Limb (tissue), 2 donors: Measurements from ENCODE around the gene CHRND.

Source experiments
- DNase-seq, 2 donors: peaks; one replicate each; pipeline ENCODE4 v3.0.0-alpha.2; 2016; ENCODE audit errors: extremely low spot score in 2 of 2

The CHRND gene

DNA sequence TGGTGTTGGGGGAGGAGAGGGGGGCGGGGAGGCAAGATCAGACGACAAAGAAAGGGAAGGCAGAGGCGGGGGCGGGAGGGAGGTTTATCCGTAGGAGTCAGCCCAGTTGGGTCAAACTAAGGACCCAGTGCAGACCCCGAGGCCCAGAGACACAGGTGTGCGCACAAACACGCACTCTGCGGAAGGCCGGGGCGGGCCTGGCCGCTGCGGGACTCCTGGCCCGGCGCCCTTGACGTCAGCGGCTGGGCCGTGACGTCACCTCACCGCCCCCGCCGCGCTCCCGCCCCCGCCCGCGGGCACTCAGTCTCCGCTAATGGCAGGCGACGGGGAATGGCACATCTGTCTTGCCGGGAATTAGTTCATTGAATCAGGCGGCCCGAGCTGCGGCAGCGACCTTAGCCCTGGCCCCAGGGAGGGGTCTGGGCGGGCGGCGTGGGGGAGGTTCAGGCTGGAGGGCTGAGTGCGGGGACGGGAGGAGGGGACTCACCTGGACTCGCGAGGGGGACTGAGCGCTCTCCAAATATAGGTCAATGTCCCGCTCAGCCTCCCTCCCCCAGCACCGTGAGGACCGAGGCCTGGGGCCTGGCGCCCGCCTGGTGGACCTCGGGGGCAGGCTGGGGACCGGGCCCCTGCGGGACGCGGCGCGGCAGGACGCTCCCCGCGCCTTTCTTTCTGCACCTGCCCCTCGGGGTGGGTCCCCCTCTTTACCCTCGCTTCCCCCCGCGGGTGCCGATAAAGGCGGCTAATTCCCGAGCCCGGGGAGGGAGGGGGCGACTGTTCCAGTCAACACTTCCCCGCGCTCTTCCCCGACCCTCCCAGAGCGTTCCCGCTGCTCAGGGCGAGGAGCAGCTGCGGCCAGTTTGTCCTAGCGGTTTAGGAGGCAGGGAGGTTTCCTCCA is 22.8 kb upstream of the CHRND start:
- DNase-seq: peak; percentile 29 to 82

DNA sequence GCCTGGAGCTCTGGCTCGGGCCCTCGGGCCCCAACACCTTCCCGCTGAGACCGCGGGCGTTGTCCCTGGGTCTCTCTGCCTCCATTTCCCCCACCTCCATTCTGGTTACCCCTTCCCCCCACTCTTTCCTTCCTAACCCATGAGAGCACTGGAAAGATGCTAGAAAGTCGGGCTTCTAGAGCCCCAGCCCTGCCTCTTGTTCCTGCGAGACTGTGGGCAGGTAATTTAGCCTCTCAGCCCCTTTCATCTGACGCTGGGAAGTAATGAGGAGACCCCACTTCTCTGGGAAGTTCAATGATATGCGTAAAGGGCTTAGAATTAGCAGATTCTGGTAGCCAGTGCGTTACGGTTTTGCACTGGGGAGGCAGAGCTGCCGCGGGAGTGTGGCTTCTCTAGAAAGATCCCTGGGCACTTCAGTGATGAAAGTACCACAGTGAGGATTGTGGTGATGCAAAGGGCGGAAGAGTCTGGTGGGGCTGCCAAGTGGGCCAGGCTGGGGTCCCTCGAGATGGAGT is 22.1 kb upstream of the CHRND start:
- DNase-seq: no peak

GRCh38 chr2:232504438-232504837 is 21.5 kb upstream of the CHRND start:
- DNase-seq: no peak

DNA sequence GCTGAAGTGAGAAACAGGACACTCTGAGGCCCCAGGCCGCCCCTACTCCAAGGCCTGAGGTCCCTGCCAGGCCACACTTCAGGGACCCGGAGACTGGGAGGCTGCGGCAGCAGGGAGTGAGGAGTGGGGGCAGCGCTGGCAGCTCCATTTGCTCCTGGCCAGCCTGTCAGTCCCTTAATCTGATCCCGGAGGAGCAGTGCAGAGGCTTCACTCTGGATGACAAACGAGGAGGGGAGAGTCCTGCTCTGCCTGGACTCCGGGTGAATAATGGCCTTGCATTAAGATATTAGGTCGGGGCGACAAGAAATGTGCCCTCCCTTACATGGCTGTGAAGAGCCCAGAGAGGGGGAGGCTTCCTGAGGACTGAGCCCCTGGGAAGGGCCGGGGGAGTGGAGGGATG is 20.1 kb upstream of the CHRND start:
- no peak for DNase-seq

DNA sequence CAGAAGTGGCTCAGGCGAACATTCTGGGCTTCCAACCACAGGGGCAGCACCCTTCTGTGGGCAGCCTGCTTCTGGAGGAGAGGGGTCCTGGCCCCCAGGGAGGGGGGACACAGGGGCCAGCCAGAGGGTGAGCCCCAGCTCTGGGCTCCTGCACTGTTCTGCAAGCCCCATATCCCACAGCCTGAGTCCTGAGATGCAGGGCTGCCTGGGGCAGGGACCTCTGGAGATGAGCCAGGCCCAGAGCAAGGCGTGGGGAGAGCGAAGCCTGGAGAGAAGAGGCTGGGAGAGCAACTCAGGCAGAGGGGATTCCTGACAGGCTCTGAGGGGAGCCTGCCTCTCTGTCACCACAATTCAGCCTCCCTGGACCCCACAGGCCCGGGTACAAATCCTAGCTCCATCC is 19.3 kb upstream of the CHRND start:
- no peak for DNase-seq

DNA sequence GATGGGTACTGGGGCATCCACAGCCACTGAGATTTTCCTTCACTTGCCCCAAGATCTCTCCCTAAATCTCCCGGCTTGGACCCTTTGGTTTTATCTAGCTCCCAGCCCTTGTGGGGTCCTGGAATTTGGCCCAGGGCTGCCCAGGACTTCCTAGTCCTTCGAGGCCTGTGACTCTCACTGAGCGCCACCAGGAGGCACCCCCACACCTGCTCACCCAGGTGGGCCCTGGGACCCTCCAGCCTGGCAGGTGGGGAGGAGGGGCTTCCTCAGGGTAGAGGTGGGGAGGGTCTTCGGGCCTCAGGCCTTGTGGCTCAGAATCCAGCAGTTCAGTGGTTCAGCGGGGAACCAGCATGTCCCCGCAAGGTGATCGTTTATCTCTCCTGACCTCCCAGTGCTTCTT is 17.7 kb upstream of the CHRND start:
- DNase-seq: no peak

DNA sequence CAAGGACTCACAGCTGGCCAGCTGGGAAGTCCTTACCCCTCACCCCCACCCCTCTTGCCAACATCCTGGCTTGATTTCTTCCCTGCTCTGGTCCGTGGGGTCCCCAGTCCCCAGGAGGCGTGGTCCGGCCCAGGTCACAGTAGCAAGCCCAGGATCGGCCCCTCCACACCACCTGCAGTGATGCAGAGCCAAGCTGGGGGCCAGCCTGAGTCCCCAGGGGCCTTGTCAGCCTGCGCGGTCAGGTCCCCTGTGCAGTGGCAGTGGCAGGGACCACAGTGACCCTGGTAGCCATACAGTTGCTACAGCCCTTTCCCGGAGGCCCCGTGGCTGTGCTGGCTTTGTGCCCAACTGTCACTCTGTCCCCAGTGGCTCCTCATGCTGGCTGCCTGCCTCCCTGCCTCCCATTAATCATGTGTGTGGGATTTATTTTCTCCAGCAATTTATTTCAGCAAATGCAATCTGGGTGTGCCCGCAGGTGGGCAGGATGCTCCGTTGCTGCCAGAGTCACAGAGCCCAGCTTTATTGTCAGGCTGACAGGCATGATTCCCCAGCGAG is 14.5 kb upstream of the CHRND start:
- peak in 1 of 2 donors; percentile 50 for DNase-seq

GRCh38 chr2:232512602-232513001 is 13.4 kb upstream of the CHRND start:
- peak in 1 of 2 donors; percentile 78 for DNase-seq

DNA sequence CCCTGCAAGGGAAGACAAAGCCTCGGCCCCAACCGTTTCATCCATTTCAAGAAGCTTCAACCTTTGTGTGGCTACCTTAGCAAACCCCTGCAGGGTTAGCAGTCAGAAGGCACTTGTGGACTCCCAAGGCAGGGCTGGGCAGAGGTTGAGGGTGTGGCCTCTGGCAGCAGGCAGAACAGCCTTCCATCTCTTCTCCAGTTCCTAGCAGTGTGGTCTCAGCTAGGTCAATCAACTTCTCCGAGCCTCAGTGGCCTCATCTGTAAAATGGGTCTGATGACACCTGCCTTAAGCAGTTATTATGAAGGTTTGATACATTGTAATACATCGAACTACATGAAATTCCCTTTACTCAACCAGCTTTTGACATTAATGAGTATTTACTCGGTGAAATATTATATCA is 12.6 kb upstream of the CHRND start:
- no peak for DNase-seq

- DNase-seq: no peak
These were observed 10.3 kb upstream of the CHRND start for GRCh38 chr2:232515639-232516038.

DNA sequence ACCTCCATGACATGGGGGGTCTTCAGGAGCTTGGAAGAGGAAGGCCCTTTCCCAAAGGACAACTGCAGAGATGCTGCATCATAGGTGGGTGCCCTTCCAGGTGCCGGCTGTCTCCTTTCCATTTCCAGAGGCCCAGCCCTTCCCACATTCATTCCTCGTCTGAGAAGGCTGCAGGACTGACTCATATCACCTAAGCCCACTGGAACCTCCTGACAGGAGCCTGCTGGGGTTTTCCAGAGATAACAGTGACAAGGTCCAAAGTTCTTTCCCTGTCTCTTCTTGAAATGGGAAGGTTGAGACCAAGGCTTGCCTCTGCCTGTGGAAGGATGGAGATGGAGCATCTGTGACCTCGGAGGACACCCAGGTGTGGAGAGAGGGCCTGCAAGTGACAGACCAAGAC is 9.4 kb upstream of the CHRND start:
- DNase-seq: no peak

DNA sequence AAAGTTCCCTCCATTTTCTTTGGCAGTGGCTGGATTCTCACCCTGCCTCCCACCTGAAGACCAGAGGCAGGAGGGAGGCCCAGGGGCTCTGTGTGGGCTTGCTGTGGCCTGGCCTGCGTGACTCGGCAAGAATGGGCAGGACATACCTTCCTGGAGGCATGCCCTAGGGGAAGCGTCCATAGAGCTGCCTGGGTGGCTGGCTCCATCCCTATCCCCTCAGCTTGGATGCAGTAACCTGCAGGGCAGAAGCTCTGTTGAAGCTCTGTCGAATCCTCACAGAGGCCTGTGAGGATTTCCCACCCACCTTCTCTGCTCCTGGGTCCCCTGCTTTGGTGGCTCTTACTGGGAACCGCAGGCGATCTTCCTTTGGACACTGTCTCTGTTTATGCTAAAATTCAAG is 7.1 kb upstream of the CHRND start:
- no peak for DNase-seq

GRCh38 chr2:232519581-232520438 is 6.2 kb upstream of the CHRND start, which contains the start of gene PRSS56:
TSS of gene PRSS56 (plus strand) at chr2:232520388. CDS start at chr2:232520599, 211 bp downstream.
- DNase-seq: peak in 1 of 2 donors; percentile 65

DNA sequence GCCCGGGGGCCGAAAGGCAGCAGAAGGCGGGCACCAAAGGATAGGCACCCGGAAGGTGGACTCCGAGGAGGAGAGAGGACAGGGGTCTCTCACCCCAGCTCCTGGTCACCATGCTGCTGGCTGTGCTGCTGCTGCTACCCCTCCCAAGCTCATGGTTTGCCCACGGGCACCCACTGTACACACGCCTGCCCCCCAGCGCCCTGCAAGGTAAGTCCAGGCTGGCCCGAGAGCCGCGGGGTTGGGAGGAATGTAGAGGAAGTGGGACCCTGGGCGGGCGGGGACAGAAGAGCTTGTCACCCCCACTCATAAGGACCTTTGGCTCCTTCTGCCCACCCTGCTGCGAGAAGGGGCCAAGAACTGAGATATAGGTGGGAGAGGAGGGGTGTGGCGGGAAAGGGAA is 5.5 kb upstream of the CHRND start:
- no peak for DNase-seq

DNA sequence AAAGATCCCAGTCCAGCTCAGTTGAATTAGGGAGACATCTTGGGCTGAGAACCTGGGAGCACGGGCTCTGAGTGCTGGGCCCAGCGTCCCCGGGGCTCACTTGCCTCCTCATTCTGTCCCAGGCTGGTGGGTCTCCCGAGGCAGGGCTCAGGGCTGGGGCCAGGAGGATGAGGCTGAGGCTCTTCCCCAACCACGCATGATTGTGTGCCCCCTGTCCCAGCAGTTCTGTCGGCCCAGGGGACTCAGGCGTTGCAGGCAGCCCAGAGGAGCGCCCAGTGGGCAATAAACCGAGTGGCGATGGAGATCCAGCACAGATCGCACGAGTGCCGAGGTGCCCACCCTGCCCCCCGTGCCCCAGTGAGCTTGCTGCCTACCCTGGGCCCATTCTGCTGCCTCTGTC is 4.9 kb upstream of the CHRND start:
- DNase-seq: no peak

DNA sequence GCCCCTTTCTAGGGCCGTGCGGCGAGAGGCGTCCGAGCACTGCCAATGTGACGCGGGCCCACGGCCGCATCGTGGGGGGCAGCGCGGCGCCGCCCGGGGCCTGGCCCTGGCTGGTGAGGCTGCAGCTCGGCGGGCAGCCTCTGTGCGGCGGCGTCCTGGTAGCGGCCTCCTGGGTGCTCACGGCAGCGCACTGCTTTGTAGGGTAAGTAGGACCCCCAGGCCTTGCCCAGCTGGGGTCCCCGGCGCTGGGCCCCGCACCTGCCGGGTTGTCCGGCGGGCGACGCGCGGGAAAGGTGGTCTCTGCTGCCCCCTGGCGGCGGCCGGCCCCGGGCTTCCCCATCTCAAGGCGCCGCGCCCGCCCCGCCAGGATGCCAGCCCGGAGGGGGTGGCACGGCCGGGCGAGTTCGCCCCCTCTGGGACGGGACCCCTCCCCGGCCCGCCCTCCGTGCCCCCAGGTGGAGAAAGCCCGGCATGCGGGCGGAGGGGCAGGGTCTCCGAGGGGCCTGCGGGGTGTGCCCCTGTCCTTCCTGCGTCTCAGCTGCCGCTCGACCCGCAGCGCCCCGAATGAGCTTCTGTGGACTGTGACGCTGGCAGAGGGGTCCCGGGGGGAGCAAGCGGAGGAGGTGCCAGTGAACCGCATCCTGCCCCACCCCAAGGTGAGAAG is 3.9 kb upstream of the CHRND start:
- peak in 1 of 2 donors; percentile 86 for DNase-seq

DNA sequence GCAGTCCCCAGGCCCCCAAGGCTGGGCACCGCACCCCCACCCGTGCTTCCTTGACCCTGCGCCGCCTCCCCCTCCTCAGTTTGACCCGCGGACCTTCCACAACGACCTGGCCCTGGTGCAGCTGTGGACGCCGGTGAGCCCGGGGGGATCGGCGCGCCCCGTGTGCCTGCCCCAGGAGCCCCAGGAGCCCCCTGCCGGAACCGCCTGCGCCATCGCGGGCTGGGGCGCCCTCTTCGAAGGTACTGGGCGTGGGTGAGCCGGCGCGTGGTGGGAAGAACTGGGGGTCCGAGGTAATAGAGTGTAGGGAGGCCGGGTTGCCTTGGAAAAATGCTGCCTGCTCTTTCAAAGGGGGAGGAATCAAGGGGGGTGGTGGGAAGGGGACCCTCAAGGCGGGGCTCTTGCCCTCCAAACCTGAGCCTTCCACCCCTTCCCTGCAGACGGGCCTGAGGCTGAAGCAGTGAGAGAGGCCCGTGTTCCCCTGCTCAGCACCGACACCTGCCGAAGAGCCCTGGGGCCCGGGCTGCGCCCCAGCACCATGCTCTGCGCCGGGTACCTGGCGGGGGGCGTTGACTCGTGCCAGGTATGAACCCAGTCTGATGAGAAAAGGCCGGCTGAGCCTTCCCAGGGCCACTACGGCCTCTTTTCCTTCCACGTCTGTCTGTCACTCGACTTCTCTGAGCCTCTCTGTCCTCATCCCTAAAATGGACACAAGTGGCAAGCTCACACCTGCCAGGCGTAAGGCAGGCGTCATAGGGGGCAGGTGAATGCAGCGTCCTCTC is 3.1 kb upstream of the CHRND start:
- no peak for DNase-seq

GRCh38 chr2:232523402-232523681 is 2.6 kb upstream of the CHRND start:
- no peak for DNase-seq

- DNase-seq: peak; percentile 47 to 72
These were observed 2.0 kb upstream of the CHRND start for GRCh38 chr2:232523682-232524597.

GRCh38 chr2:232524771-232525170 is 1.2 kb upstream of the CHRND start:
- no peak for DNase-seq
